Activated CD4-positive, alpha-beta T cell treated with anti-CD3 and anti-CD28 coated beads, Interleukin-2, Interleukin-6, amounts not matched to agents 100 ng/mL and 50 ng/mL, durations not matched to agents 16 hours and 8 hours (primary cell): ENCODE data around the gene FABP1.

Source experiments
- DNase-seq: peaks from one replicate; pipeline ENCODE4 v3.0.0-alpha.2; 2020

FABP1 gene

GRCh38 chr2:88110830-88111229 lies 17.0 kb downstream of the FABP1 start:
- DNase-seq: no peak

GRCh38 chr2:88108796-88109195 lies 19.1 kb downstream of the FABP1 start:
- no peak for DNase-seq

- no peak for DNase-seq
Observed at GRCh38 chr2:88100489-88100858, 27.4 kb downstream of the FABP1 start.

GRCh38 chr2:88099798-88100488 lies 27.9 kb downstream of the FABP1 start:
- no peak for DNase-seq

DNA sequence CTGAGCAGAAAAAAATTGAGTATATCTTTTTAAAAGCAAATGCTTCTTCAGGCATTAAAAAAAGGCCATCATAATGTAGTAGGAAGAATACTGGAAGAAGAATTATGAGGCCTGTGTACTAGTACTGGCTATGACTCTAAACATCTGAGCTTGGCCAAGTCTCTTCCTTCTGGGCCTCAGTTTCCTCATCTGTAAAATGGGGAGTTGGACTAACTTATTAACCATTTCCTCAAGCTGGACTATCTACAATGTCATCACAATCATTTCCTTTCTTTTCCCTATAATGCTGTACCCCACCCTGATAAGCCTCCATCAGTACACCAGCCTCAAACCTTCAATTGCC lies 29.3 kb downstream of the FABP1 start:
- no peak for DNase-seq

- no peak for DNase-seq
Observed at GRCh38 chr2:88097891-88098557, 29.8 kb downstream of the FABP1 start.

DNA sequence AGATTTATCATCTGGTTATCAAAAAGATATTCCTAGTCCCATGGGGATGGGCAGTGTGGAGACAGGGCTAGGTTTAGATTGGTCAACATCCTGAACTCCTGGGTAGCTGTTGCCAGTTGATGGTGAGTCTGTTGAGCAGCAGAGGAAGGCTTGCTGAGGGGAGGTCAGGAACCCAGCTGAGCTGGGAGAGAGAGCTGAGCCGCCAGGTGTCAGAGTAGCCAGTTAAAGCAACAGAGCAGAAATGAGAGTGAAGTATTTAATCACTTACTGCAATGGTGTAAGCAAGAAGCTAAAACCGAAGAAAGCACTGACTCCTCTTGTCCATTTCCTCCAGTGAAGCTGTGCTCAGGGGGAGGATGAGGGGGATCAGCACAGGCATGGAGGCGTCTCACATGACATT lies 30.7 kb downstream of the FABP1 start:
- no peak for DNase-seq

GRCh38 chr2:88096708-88097107 lies 31.2 kb downstream of the FABP1 start:
- DNase-seq: no peak

DNA sequence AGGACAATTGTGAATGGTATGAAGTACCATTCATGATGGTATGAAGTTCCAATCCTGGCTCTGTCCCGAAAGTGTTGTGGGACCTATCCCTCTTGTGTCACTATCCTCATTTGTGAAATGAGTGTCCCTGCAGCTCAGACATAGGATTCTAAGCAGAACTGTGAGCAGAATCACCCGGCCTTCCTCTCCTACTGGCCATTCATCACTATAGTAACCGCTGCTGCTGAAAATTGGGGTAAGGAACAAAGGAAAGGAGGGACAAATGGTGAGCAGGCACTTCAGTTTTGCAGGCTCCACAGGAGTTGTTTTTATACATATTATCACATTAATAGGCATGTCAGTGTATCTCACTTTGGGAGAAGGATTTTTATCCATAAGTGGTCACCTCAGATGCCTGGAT lies 32.8 kb downstream of the FABP1 start:
- DNase-seq: no peak

DNA sequence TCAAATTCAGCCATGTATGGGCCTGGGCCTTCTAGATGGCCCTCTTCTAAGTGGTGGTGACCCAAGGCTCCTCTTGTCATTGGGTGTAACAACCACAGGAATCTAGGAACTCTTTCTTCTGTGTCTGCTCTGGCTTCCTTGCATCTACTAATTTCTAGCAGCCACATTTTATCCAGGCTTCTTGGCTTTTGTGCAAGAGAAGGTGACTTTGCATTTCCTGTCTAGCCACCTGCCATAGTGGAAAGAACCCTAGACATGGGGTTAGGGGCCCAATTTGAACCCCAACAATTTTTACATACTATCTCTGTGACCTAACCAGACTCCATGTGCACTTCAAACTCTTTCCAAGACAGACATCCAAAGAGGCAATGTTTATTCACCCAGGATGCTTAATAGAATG lies 35.1 kb downstream of the FABP1 start:
- no peak for DNase-seq

- no peak for DNase-seq
Observed at GRCh38 chr2:88091943-88092342, 35.9 kb downstream of the FABP1 start.

DNA sequence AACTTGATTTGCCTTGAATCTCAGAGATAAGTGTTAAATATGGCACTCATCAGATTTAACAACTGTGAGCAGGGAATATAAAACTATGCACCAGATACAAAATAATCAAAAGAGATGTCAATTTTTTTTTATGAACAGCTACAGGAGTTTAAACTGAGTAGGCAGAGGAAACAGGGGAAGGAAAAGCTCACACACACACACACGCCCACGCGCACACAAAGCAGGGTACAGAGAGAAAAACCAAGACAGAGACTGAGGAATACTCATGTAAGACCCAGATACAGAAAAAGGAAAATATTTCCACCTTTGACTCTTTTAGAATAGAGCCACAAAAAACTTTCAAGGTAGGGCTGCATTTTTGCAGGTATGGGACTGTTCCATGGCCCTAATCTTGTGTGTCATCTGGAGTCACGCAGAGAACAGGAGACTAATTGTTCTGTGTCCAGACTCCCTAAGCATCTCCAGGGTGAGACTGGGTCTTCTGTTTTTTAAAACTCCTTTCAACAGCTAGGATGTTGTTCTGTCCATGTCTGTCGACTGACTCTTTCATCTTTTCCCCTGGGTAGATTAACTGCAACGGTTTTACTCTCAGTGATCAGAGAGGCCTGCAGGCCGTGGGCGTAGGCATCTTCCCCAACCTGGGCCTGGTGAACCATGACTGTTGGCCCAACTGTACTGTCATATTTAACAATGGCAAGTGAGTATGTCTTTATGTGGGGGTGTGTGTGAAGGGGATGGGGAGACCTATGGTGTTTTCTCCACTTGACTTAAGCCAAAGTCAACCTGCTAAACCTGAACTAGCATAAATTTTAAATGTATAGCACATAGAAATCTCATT lies 37.2 kb downstream of the FABP1 start:
- no peak for DNase-seq

- no peak for DNase-seq
Observed at GRCh38 chr2:88088999-88089398, 38.9 kb downstream of the FABP1 start.

DNA sequence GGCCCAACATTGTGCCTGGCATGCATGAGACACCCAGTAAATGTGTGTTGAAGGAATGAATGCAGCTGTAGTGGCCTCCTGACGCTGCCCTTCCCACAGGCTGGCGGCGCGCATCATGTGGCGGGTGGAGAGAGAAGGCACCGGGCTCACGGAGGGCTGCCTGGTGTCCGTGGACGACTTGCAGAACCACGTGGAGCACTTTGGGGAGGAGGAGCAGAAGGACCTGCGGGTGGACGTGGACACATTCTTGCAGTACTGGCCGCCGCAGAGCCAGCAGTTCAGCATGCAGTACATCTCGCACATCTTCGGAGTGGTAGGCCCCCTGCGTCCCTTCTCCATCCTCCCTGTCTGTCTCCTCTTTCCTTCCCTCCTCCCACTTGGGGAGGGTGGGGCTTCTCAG lies 40.1 kb downstream of the FABP1 start:
- no peak for DNase-seq

- no peak for DNase-seq
Observed at GRCh38 chr2:88087073-88087472, 40.8 kb downstream of the FABP1 start.

DNA sequence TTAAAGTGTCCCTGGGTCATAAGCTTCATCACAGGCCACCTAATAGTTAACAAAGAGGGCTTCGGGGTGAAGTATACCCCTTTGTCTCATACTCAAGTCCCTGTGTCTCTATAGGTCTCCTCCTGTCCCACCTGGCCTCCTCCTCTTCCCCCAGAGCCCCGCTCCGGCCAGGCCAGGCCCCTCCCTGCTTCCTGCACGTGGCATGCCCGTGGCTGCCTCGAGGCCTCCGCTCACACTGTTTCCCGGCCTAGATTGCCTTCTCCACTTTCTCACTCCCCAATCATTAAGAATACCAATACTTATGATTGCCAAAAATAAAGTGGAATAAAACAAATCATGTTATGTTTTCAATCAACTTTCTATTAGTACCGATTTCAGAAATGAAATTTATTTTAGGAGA lies 41.5 kb downstream of the FABP1 start:
- no peak for DNase-seq

DNA sequence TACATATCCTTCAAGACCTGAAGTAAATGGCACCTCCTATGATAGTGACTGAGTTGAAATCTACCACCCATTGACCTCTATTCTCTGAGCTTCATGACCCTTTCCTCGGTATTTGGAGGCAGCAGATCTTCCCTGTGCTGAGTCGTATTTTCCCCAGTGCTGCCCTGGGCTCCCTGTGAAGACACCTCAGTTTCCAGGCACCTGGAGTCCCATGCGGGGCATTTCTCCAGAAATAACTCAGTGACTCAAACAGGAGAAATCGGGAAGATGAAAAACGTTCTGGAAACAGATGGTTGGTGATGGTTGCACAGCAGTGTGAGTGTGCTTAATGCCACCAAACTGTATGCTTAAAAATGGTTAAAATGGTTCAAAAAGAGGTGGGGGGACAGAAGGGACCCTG lies 42.3 kb downstream of the FABP1 start:
- DNase-seq: no peak

GRCh38 chr2:88085099-88085498 lies 42.8 kb downstream of the FABP1 start:
- no peak for DNase-seq

DNA sequence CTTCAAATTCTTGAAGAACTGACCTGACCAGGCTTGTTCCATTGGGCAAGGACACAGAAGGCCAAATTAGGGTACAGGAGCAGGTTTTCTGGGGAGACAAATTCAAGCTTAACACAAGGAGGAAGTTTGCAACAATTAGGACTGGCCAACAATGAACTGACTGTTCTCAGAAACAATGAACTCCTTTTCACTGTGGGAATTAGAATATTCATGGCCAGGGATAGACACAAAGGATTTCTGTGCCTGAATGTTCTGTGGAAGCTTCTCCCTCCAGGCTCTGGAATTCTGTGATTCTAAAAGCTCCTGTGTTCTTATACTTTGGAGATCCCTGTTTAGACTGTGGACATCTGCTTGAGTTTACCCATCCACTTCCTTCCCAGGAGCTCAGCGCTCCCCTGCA lies 45.1 kb downstream of the FABP1 start:
- DNase-seq: no peak

GRCh38 chr2:88081924-88082608 lies 45.8 kb downstream of the FABP1 start:
- DNase-seq: no peak

GRCh38 chr2:88080545-88080944 lies 47.3 kb downstream of the FABP1 start:
- no peak for DNase-seq

- no peak for DNase-seq
Observed at GRCh38 chr2:88078643-88079172, 49.2 kb downstream of the FABP1 start.

- DNase-seq: no peak
Observed at GRCh38 chr2:88077080-88077479, 50.8 kb downstream of the FABP1 start.
